ENCODE results near the gene PBOV1. TPM values are rescaled to one million over a fixed set of nuclear protein-coding genes. Genes with fewer than 3 reads are reported as not detected.
"Not testable (repeated sequence)": the region's sequence is repeated elsewhere in the genome, so short reads cannot be mapped to it uniquely, and the experiment has no call there.

The PBOV1 gene
- total RNA-seq, 1 experiment from 2014 or later, result not detected

- H3K4me1 ChIP-seq, result peaks cover 4% of the 10 kb centered on the region; the same call in 1 of the 2 replicates
These were observed 11.4 kb upstream of the PBOV1 start for GRCh38 chr6:138229663-138230179.

GRCh38 chr6:138229072-138229471 lies 10.8 kb upstream of the PBOV1 start:
- H3K27ac ChIP-seq, result no peak overlapping the region
- no peak overlapping the region for H3K4me3 ChIP-seq
- no peak for DNase-seq
- no peaks in the 10 kb centered on the region; the same call in 1 of the 2 replicates for H3K36me3 ChIP-seq
- H3K9me3 ChIP-seq (replicated peaks), result no peaks in the 10 kb centered on the region
- no peaks in the 10 kb centered on the region for H3K27me3 ChIP-seq
- peaks cover 4% of the 10 kb centered on the region; the same call in 1 of the 2 replicates for H3K4me1 ChIP-seq

More at GRCh38 chr6:138229663-138230179, 11.4 kb upstream of the PBOV1 start:
- no peak overlapping the region for H3K27ac ChIP-seq
- no peaks in the 10 kb centered on the region for H3K9me3 ChIP-seq (replicated peaks)
- no peaks in the 10 kb centered on the region; the same call in 1 of the 2 replicates for H3K36me3 ChIP-seq
- DNase-seq, result no peak
- no peaks in the 10 kb centered on the region for H3K27me3 ChIP-seq
- no peak overlapping the region for H3K4me3 ChIP-seq

DNA sequence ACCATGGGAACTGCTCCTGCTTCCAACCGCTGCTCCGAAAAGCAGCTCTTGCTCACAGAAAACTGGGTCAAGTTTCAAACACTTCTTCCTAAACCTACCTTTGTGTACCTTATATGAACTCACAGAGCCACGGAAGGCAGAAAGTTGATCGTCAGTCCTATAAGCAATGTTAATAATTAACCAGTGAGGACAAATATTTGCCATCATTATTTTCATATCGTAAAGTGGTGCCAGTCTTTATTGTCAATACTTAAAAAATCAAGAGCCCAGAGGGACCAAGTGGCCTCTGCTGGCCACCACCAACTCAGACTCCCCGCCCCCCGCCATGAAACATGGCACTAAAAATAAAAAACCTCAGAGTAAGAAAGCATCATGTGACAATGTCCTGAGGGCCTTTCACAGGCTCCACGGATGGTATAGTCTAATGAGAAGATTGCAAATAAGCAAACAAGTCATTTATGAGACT lies 9.1 kb upstream of the PBOV1 start:
- no peak for DNase-seq
- H3K4me3 ChIP-seq, result no peak overlapping the region
- H3K9me3 ChIP-seq (replicated peaks), result no peaks in the 10 kb centered on the region

GRCh38 chr6:138226700-138227315 lies 8.5 kb upstream of the PBOV1 start:
- Histone ChIP-seq H3K36me3 (no peaks in the 10 kb centered on the region; the same call in 1 of the 2 replicates), H3K4me3 (no peak overlapping the region), H3K4me1 (peaks cover 4% of the 10 kb centered on the region; the same call in 1 of the 2 replicates), H3K27ac (no peak overlapping the region), H3K27me3 (no peaks in the 10 kb centered on the region), H3K9me3 (replicated peaks) (no peaks in the 10 kb centered on the region)
- no peak for DNase-seq

More for the DNA sequence above, 9.1 kb upstream of the PBOV1 start:
- H3K27ac ChIP-seq, result no peak overlapping the region
- H3K4me1 ChIP-seq, result peaks cover 4% of the 10 kb centered on the region; the same call in 1 of the 2 replicates
- H3K36me3 ChIP-seq, result no peaks in the 10 kb centered on the region; the same call in 1 of the 2 replicates
- H3K27me3 ChIP-seq, result no peaks in the 10 kb centered on the region

DNA sequence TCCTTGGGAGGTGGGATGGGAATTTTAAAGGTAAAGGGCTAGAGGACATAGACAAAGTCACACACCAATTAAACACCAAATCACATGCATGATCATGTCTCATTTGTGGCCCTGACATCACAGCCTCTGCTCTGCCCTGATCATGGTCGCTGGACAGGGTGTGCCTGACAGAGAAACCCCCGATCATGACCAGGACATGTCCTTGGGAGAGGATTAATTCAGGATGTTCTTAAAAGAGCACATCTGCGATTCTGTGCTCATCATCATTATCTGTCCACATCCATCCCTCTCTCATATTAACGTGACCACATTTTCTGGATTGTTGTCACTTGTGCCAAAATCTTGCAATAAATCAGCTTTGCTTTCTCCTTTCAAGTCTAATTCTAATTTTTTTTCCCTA lies 7.7 kb upstream of the PBOV1 start:
- H3K27me3 ChIP-seq, result no peaks in the 10 kb centered on the region
- no peaks in the 10 kb centered on the region for H3K9me3 ChIP-seq (replicated peaks)
- H3K4me3 ChIP-seq, result no peak overlapping the region
- H3K36me3 ChIP-seq, result no peaks in the 10 kb centered on the region; the same call in 1 of the 2 replicates
- no peak overlapping the region for H3K27ac ChIP-seq
- H3K4me1 ChIP-seq, result no peaks in the 10 kb centered on the region
- no peak for DNase-seq

- H3K27ac ChIP-seq, result no peak overlapping the region
- no peak for DNase-seq
- no peaks in the 10 kb centered on the region for H3K9me3 ChIP-seq (replicated peaks)
- no peaks in the 10 kb centered on the region for H3K27me3 ChIP-seq
- no peaks in the 10 kb centered on the region for H3K4me1 ChIP-seq
- H3K4me3 ChIP-seq, result no peak overlapping the region
- H3K36me3 ChIP-seq, result no peaks in the 10 kb centered on the region
These were observed 4.7 kb upstream of the PBOV1 start for GRCh38 chr6:138222901-138223546.

GRCh38 chr6:138219901-138220300 lies 1.6 kb upstream of the PBOV1 start:
- no peak for DNase-seq
- H3K4me3 ChIP-seq, result no peak overlapping the region
- no peaks in the 10 kb centered on the region for H3K4me1 ChIP-seq
- no peaks in the 10 kb centered on the region for H3K36me3 ChIP-seq
- no peak overlapping the region for H3K27ac ChIP-seq
- H3K27me3 ChIP-seq, result no peaks in the 10 kb centered on the region
- no peaks in the 10 kb centered on the region for H3K9me3 ChIP-seq (replicated peaks)

GRCh38 chr6:138219398-138219797 lies 1.1 kb upstream of the PBOV1 start:
- Histone ChIP-seq H3K27me3 (no peaks in the 10 kb centered on the region), H3K4me1 (no peaks in the 10 kb centered on the region), H3K36me3 (no peaks in the 10 kb centered on the region), H3K9me3 (replicated peaks) (no peaks in the 10 kb centered on the region), H3K27ac (no peak overlapping the region), H3K4me3 (no peak overlapping the region)
- DNase-seq, result no peak

GRCh38 chr6:138215093-138215782 lies 3.1 kb downstream of the PBOV1 start:
- Histone ChIP-seq H3K4me3 (no peak overlapping the region), H3K27ac (no peak overlapping the region), H3K4me1 (peaks cover 13% of the 10 kb centered on the region), H3K9me3 (replicated peaks) (no peaks in the 10 kb centered on the region), H3K36me3 (no peaks in the 10 kb centered on the region), H3K27me3 (no peaks in the 10 kb centered on the region)
- no peak for DNase-seq

- H3K9me3 ChIP-seq (replicated peaks); H3K36me3 ChIP-seq; H3K27me3 ChIP-seq; DNase-seq; H3K27ac ChIP-seq; H3K4me3 ChIP-seq: not testable (repeated sequence)
- H3K4me1 ChIP-seq, result peaks cover 13% of the 10 kb centered on the region
These were observed 5.8 kb downstream of the PBOV1 start for GRCh38 chr6:138212530-138212929.

DNA sequence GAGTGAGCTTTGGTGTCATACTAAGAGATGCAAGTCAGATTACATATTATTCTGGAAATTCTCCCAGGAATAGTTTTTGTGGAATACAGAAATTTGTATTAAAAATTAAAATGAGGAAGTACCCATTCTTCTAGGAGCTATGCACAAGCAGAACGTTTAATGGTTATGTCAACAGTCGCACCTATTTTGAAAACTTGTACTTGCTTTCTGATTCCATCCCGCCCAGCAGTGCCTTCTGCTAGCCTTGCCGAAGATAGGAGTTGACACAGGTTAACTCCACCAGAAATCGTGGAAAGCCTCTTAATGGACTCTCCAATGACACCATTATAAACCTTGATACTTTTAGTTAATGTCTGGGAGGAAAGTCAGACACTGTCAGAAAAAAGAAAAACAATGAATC lies 6.7 kb downstream of the PBOV1 start:
- H3K4me3 ChIP-seq, result no peak overlapping the region
- H3K9me3 ChIP-seq (replicated peaks), result no peaks in the 10 kb centered on the region
- H3K36me3 ChIP-seq, result no peaks in the 10 kb centered on the region
- peak in 1 of 2 experiments; percentile 16 for DNase-seq
- peaks cover 13% of the 10 kb centered on the region for H3K4me1 ChIP-seq
- H3K27ac ChIP-seq, result no peak overlapping the region
- no peaks in the 10 kb centered on the region for H3K27me3 ChIP-seq

DNA sequence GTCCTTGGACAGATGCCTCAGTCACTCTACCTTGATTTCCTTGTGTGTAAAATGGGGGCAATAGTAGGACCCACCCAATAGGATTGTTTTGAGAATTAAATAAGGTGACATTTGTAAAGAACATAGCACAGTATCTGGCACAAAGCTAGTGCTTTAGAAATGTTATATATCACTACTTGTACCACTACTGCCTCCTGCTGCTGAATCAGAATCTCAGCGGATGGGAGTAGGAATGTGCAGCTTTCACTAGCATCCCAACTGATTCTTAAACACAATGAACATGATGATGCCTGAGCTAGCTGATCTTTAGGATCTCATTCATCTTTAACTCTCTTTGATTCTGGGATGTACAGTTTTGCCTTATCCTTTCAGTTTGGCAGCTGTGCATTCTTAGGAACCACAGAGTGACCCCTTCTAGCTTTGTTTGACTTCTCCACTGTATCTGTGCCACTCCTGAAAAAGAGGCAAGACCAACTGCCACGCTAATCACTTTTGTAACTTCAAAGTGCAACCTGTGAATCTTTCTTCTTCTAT lies 7.2 kb downstream of the PBOV1 start:
- no peak overlapping the region for H3K27ac ChIP-seq
- H3K27me3 ChIP-seq, result no peaks in the 10 kb centered on the region
- H3K9me3 ChIP-seq (replicated peaks), result no peaks in the 10 kb centered on the region
- no peak overlapping the region for H3K4me3 ChIP-seq
- peak; percentile 38 to 77 for DNase-seq
- peaks cover 13% of the 10 kb centered on the region for H3K4me1 ChIP-seq
- no peaks in the 10 kb centered on the region for H3K36me3 ChIP-seq

DNA sequence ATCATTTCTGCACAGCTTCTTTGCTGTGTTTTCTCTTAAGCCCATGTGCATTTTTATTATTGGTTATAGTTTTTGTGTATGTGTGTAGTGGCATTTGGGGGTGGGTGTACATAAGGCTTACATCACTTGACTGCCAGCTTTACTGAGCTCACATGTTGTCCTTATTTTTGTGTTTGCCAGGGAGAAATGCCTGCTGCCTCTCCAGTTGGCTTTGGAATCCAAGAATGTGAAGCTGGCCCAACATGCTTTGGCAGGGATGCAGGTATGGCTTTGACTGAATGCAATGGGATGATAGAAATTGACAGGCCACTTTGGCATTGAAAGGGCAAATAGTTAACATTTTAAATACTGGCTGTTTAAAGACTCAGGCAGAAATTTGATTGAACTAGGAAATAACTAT lies 11.4 kb downstream of the PBOV1 start:
- Histone ChIP-seq H3K9me3 (replicated peaks) (no peaks in the 10 kb centered on the region), H3K4me3 (no peak overlapping the region), H3K36me3 (no peaks in the 10 kb centered on the region), H3K27me3 (no peaks in the 10 kb centered on the region), H3K27ac (no peak overlapping the region), H3K4me1 (peaks cover 9% of the 10 kb centered on the region)
- no peak for DNase-seq

DNA sequence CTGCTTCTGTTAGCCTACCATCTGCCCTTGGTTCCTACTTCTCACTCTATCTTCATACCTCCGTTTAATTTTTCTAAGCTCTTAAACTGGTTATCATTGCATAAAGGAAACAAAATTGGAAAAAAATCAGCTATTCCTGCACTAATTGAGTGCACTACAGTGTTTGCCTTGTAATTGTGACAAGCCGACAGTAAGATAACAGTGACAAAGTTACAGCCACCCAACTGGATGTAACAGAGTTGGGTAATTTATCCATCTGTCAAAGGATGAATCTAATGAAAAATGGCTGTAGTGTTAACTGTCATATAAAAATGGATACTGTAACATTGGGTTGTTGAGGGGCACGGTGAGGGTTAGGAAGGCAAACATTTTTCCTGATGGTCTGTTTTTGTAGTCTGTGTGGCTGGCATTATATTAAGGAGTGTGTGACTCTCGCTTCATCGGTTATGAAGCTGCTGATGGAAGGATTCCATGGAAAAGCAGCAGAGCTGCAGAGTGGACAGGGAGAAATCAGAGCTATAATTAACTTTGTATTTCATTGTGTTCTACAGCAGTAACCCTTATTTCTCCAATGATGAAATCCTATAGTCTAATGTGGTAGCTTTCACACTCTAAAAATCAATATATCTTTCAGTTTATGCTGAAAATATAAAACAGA lies 12.7 kb downstream of the PBOV1 start:
- no peaks in the 10 kb centered on the region for H3K27me3 ChIP-seq
- H3K9me3 ChIP-seq (replicated peaks), result no peaks in the 10 kb centered on the region
- H3K4me3 ChIP-seq, result no peak overlapping the region
- DNase-seq, result no peak
- no peaks in the 10 kb centered on the region for H3K4me1 ChIP-seq
- no peaks in the 10 kb centered on the region for H3K36me3 ChIP-seq
- H3K27ac ChIP-seq, result no peak overlapping the region

All from SJCRH30 (cell line).